ENCODE results near the gene SLC29A3.

SLC29A3 gene

GRCh38 chr10:71324743-71325142 lies 5.7 kb downstream of the SLC29A3 start:
- DNase-seq, result no peak

- no peak for DNase-seq
Measured at GRCh38 chr10:71325267-71325666, 6.2 kb downstream of the SLC29A3 start.

- DNase-seq, result no peak
Measured at GRCh38 chr10:71326464-71326881, 7.4 kb downstream of the SLC29A3 start.

GRCh38 chr10:71330789-71331404 lies 11.8 kb downstream of the SLC29A3 start:
- no peak for DNase-seq

GRCh38 chr10:71331736-71332135 lies 12.7 kb downstream of the SLC29A3 start:
- DNase-seq, result no peak

GRCh38 chr10:71332466-71332865 lies 13.4 kb downstream of the SLC29A3 start:
- no peak for DNase-seq

- DNase-seq, result no peak
Measured at GRCh38 chr10:71333129-71333887, 14.2 kb downstream of the SLC29A3 start.

- no peak for DNase-seq
Measured at GRCh38 chr10:71334221-71334791, 15.2 kb downstream of the SLC29A3 start.

- DNase-seq, result no peak
Measured at GRCh38 chr10:71335173-71335708, 16.2 kb downstream of the SLC29A3 start.

GRCh38 chr10:71336632-71337031 lies 17.6 kb downstream of the SLC29A3 start:
- DNase-seq, result no peak

- DNase-seq, result no peak
Measured at GRCh38 chr10:71337219-71337701, 18.2 kb downstream of the SLC29A3 start.

- DNase-seq, result no peak
Measured at GRCh38 chr10:71338728-71339495, 19.9 kb downstream of the SLC29A3 start.

- no peak for DNase-seq
Measured at GRCh38 chr10:71339796-71340589, 20.9 kb downstream of the SLC29A3 start.

- no peak for DNase-seq
Measured at GRCh38 chr10:71342573-71343391, 23.7 kb downstream of the SLC29A3 start.

- no peak for DNase-seq
Measured at GRCh38 chr10:71343392-71343773, 24.3 kb downstream of the SLC29A3 start.

GRCh38 chr10:71344154-71344925 lies 25.3 kb downstream of the SLC29A3 start:
- DNase-seq, result no peak

GRCh38 chr10:71344993-71345480 lies 26.0 kb downstream of the SLC29A3 start:
- DNase-seq, result no peak

GRCh38 chr10:71345694-71346093 lies 26.6 kb downstream of the SLC29A3 start:
- no peak for DNase-seq

GRCh38 chr10:71346731-71347130 lies 27.7 kb downstream of the SLC29A3 start:
- DNase-seq, result no peak

Data from cortex of kidney (tissue), 1 donor.